GM19043 (cell line): ENCODE data around the gene STAMBPL1.
"Not testable (repeated sequence)": the region's sequence is repeated elsewhere in the genome, so short reads cannot be mapped to it uniquely, and the experiment has no call there.

Source experiments
- ATAC-seq: cut with Tn5 transposase; IDR thresholded peaks from one replicate; pipeline ENCODE4 v1.9.1; 2021; ENCODE audit warnings: low read depth; ENCODE audit not compliant: unreplicated experiment

The STAMBPL1 gene

DNA sequence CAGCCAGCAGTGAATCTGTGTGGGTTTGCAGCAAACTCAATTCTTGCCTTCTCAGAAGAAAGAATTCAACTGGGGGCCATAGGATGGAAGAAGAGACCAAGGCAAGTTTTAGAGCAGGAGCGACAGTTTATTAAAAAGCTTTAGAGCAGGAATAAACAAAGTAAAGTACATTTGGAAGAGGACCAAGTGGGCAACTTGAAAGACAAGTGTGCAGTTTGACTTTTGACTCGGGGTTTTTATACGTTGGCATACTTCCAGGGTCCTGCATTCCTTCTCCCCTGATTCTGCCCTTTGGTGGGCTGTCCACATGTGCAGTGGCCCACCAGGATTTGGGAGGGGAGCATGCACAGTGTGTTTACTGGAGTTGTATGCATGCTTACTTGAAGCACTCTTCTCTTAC lies 25.4 kb upstream of the STAMBPL1 start:
- no peak for ATAC-seq

DNA sequence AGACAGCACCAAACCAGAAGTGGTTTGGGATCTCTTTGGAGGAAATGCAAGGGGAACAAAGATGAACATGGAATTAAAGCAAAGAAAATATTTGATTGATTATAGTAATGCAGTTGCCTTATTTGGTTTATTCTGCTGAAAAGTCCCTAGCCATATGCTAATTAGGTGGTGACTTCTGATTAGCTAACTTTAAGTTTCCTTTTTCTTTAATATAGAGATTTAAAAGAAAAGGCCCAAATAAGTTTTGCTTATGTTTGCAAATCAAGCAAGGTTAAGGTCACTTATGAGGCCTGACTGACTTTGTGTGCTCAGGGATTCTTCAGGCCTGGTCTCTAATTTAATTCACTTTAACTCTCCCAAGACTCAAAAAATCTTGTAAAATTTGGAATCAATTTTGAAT lies 22.2 kb upstream of the STAMBPL1 start:
- no peak for ATAC-seq

DNA sequence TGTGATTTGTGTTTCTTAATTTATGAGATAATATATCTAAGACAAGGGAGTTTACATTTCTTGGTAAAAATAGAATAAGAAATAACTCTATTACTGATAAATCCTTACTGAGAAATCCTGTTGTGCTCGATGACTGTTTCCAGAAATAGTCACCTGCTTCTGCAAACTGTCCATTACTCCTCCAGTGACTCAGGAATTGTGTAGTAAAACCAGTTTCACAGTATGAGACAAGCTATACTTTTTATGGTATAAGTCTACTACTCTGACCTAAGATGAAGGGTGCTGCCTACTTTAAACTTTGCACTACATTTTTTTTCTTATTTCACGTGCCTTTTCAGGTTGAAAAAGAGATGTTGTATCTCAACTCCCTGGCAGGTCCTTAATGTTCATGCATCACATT lies 21.6 kb upstream of the STAMBPL1 start:
- ATAC-seq = no peak

DNA sequence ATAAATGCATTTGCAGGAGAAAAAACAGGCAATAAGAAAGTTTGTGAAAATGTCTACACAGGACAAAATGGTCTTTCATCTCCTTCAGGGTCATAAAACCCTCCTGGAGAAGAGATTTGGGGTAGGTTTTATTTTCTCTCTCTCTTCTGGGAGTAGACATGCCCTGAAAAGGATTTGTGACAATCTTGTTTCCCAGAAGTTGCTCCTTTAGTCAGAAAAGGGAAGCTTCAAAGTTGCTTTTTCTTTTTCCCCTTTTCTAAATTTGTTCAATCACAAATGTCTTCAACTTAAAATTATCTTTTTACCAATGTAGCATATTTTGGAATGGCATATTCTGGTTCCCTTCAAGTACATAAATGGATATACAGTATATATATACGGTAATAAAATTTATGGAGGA lies 19.0 kb upstream of the STAMBPL1 start:
- no peak for ATAC-seq

DNA sequence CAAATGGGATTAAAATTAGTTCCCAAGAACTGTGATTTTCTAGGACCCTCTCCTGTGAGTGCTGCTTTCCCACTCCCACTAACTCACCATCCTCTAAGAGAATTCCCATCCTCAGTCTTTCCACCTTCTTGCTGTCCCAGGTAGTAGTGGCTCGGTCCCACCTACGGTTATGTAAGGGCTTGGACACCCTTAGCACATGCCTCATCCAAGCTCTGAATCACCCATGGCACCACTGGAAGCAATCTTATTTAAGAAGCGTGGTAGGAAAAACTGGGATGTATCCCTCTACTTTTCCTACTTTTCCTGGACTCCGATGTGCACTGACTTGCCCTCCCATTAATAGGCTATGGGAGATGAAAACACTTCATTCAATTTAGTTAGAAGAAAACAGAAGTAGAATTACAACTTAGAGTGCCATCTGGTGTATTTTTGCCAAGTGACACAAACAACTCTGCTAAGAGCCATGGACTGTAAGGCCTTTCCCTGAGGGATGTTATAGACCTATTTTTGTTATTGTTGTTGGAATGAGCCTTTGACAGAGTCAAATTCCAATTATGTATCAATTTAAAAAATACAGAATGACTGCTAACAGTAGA lies 14.7 kb upstream of the STAMBPL1 start:
- ATAC-seq = no peak

DNA sequence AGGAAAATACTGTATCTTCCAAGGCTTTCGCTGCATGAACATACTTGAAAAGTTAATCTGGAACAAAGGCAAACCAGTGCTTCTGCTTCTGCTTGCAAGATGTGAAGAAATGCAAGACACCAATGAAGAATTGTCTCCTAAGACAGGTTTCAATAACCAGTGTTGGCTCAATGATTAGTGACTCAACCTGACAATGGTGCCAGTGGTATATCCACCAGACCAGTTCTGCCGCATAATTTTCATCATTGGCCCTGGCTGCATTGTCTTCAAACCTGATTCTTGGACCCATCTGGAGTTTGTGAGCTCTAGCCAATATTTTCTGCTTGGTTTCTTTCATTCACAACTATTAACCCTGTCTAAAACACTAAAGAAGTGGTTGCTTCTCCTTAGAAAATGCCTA lies 13.6 kb upstream of the STAMBPL1 start:
- no peak for ATAC-seq

DNA sequence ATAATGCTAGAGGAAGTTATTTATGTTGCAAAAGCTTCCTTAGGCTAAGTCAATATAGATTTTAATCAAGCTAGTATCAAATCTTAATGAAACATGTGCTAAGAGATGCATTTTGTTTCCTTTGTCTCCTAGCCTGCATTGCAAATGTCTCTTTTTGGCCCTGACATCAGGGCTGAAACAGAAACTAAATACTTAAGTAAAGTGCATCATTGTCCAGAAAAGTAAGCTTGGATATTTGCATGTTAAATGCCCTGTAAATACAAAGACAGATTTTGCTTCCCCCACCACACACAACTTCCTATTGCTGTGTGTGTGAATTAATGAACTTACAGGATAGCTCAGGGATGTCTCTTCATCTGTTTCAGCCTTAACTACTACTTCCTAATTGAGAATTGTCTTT lies 10.0 kb upstream of the STAMBPL1 start:
- no peak for ATAC-seq

DNA sequence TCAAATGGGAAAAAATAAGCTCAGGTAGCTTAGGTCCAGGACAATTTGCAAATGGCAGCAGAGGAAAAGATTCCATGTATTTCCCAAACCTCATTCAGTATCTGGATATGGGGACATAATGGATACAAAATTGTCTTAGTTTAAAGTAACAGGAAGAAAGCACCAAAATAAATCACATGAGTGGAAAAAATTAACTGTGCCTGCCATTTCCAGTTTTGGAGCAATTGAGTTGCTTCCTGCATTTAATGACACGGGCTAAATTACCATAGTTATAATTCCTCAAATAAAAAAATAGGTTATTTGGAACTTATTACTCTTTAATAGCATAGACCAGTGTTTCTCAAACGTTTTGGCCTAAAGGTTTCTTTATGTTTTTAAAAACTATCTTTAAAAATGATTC lies 6.3 kb upstream of the STAMBPL1 start:
- ATAC-seq = no peak

DNA sequence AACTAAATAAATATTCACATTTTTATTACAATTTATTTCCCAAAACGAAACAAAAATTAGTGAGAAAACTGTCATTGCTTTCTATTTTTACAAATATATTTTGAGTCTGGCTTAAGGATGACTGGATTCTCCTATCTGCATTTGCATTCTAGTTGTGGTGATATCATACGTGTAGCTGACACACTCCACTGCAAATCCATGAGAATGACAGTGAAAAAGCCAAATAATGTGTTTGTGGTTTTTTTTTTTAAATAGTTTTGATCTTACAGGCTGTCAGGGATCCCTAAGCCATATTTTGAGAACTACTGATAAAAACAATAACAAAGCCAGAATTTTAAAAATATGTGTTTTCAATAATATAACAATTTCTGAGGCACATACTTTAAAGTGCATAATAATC lies 5.8 kb upstream of the STAMBPL1 start:
- ATAC-seq = no peak

DNA sequence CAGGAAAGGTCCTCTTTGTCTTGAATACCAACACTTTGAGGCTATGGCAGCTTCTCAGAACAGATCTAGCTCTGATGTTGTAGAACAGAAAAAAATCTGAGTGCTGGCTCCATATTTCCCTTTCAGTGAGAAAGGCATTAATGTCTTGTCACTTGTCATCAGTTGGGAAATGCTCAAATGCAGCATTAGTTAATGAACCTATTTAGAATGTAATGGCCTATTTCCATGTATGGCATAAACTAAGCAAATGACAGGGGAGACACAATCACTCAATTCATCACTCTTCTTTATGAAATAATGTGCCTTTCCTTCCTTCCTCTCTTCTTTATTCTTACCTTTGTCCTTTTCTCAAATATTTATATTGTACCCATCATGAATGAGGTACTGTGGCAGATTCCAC lies 5.0 kb upstream of the STAMBPL1 start:
- ATAC-seq = no peak

DNA sequence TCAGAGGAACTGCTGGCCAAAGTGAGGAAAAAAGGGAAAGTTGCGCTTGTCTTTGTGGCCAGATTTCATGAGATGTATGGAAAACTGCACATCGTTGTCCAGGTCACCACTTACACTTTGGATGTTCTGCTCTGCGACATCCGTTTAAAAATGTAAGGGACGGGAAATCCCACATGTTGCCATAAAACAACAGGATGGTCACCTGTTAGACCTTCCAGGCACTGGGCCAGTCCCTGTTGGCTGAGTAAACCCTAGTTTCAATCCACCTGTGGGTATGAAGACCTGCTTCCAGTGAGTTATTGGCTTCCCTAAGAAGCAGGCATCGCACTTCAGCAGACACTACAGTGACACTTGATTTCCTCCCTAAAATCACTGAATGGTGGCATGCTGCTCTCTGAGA lies 2.7 kb upstream of the STAMBPL1 start:
- no peak for ATAC-seq

DNA sequence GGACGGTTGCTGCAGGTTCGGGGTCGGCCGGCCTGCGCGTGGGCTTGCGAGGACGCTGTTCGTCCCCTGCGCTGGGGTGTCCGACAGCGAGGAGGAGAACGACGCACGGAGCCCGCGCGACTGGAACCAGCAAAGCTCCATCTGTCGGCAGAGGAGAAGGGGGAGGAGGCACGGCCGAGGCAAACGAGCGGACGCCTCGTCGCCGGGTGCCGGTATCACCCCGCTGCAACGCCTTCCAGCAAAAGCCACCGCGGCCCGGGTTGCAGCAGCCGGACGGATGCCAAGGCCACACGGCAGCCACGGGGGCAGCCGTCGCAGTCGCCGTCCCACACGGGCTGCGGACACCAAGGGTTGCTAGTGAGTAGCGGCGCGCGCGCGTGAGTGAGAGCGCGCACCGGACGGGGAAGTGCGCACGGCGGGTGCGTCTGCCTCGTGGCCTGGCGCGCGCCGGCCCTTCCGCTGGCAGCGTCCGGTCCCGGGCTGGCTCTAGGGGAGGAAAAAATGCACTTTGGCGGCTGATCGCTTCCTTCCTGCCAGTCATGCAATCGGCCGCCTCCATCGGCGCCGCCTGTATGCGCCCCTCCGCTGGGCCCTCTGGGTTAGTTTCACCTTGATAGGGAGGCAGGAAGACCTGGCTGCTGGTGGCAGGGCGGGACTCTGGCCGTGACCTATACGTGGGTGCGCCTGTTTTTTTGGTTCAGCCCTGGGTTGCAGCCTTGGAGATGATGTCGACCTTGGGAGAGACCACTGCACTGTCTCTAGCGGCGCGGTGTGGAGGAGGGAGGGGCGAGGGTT lies 434 bp downstream of the STAMBPL1 start:
- ATAC-seq = peak; percentile 58

DNA sequence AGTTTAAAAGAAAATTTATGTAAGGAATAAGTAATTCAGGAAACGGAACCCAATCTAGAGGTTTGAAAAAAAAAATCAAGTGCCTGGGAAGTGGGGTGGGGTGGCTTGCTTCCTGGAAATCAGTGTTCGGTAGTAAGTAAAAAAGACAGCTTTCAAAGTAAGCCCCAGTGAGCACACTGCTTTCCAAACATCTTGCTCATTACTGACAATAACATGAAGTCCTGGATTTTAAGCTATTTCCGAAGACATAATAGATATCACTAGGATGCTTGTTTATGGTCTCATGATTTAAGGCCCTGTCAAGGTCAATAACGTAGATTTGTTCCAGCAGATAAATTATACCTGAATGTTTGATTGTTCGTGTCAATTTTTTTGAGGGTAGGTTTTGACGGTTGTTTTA lies 1.3 kb downstream of the STAMBPL1 start:
- no peak for ATAC-seq

DNA sequence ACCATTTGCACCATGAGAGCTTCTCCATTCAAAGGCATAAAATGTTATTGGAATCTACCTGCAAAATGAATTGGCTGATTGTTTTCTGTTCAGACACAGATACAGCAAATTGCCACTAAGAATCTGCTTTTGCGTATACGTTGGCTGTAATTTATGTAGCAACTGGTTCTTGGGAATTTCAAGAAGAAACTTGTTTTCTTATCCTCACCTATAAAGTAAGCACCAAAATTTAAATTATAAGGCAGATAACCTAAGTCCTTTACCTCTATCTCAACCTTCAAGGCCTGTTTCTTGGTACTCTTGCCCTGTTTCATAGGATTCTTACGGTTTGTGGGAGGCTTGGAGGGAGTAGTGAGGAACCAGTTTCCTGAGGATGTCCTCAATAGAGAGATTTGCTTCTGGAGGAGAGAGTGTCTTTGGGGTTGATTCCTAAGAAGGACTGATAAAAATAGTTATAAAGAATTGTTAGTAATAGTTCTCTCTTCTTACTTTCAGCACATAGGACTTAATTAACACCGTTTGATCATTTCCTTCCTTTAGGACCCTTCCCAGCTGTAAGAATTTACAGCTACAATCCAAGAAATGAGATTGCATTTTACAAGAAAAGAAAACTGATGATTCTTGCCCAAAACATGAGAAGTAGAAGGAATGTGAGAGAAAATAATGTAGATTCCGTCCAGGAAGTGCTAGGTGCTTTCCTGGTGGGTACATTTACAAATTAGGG lies 2.0 kb downstream of the STAMBPL1 start:
- ATAC-seq = no peak

DNA sequence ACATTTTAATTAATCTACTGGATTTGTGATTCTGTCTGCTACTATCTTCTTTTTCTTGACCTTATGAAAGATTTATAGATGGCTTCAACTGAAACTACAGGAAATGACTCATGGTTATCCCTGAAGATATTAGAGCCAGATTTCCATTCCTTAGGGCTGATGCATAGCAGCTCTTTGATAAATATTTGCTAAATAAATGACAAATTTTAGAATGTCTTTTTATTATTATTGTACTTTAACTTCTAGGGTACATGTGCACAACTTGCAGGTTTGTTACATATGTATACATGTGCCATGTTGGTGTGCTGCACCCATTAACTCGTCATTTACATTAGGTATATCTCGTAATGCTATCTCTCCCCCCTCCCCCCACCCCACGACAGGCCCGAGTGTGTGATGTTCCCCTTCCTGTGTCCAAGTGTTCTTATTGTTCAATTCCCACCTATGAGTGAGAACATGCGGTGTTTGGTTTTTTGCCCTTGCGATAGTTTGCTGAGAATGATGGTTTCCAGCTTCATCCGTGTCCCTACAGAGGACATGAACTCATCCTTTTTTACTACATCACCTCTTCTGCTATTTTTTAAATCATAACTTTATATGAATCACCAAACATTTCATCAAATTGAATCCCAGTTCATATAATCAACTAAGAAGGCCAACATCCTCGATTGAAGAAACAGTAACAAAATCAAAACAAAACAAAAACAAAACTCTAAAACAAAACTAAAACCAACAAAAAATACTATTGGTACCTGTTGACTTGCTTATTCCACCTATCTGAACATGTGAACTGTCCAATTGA lies 2.8 kb downstream of the STAMBPL1 start:
- not testable (repeated sequence) for ATAC-seq

DNA sequence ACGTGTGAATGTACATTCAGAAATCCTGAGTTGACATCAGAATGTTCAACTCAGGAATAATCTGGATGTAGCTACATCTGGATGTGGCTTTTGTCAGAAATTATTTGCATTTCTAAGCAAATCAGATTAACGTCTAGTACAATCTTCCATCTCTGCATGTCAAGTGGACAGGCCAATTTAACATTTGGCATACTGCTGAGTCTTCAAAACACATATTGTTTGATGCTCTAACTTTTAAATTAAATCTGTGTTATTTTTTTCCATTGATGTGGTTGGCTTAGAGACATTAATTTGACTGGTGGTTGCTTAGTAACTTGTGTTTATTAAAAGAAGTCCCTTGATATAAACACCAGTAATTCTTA lies 3.4 kb downstream of the STAMBPL1 start:
- no peak for ATAC-seq

DNA sequence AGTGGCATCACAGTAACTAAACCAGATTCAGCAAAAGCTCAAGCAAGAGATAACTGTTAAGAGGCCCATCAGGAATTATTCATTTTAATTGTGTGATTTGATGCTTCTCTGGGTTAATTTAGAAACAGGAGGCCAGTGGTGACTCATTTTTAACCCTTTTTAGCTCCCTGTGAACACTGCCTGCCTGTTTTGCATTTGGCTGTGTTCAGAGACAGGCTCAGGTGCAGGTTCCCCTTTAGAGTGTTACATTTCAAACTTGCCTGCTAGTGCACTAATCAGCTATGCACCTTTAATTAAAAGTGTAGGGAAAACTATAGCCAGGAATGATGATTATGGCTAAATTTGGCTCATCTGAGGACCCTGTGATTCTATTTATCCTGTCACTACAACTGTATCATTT lies 6.5 kb downstream of the STAMBPL1 start:
- peak; percentile 67 for ATAC-seq

DNA sequence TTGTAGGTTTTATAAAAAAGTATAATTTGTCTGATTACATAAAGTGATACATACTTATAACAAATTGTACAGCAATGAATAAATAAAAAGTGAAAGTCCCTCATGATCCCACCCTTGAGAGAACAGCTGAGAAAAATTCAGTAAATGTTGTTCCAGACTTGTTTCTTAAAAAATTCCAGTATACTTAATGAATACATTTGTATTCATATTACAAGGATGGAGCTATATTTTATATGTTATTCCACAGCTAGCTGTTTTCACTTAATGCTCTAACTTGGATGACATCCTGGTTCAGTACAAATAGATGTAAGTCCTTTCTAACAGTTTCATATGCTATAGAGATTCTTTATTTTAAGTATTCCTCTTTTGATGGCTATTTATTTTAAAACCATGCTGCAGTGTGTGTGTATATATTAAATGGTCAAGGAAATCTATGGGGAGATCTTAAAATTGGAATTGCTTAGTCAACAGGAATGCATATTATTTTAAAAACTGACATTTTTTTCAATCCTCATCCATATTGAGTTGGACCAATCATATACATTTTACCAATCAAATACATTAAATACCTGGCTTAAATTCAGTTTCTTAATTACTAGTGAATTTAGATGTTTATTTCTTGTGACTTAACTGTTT lies 8.9 kb downstream of the STAMBPL1 start:
- no peak for ATAC-seq

DNA sequence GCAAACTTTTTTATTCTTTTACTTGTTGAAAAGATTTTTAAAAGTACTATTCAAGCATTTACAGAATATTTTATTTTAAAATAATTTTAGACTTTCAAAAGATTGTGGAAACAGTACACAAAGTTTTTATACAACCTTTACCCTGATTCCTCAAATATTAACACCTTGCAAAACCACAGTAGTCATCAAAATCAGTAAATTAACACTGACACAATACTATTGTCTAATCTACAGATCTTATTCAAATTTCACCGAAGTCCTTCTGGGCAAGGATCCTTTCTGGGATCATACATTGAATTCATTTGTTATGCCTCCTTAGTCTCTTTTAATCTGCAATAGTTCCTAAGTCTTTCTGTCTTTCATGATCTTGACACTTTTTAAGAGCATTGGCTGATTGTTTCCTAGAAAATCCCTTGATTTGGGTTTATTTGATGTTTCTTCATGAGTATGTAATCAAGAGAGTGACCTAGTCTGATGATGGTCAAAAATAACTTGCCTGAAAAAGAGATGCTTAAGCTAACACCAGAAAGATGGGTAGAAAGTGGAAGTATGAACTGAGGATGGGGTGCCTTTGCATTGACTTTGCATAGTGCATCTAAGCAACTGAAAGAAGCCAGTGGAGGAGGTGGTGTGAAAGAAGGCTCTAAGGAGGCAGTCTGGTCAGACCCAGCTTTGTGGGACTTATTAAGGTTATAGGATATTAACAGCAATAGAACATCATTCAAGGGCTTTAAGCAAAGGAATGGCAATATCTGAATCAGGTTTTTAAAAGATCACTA lies 9.7 kb downstream of the STAMBPL1 start:
- peak; percentile 59 for ATAC-seq
